ENCODE results near the gene COX20. TPM values are rescaled to one million over a fixed set of nuclear protein-coding genes. Genes with fewer than 3 reads are reported as not detected.

Gene COX20
- total RNA-seq, 1 donor from 2014 or later: 24.0 TPM

DNA sequence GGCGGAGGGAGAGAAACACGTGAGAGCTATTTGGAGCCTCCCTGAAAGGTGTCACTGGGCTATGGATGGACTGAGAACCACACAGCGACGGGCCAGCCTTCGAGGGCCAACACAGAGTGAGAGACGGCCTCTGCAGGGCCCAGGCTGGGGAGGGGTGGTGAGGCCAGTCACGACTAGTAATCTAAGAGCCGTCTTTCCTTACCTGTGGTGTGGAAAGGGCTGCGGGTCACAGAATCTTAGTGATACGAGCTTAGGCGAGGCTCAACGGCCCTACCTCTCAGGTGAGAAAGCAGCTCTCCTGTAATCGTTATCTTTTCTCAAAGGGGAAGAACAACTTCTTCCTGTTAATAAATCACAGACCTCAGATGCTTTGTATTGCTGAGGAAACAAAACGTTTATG lies 33.4 kb upstream of the COX20 start:
- no peaks in the 10 kb centered on the region for H3K27me3 Mint-ChIP-seq (ENCODE audit: low read depth)
- H3K9me3 Mint-ChIP-seq: no peaks in the 10 kb centered on the region
- no peak overlapping the region for H3K4me3 Mint-ChIP-seq
- no peaks in the 10 kb centered on the region for H3K36me3 Mint-ChIP-seq (ENCODE audit: low read depth)
- H3K4me1 Mint-ChIP-seq: peaks cover under 1% of the 10 kb centered on the region
- H3K27ac Mint-ChIP-seq (ENCODE audit: unreplicated experiment): no peak overlapping the region
- DNase-seq (ENCODE audit: low read depth, low spot score): no peak
- TF ChIP-seq, protein P1, sequence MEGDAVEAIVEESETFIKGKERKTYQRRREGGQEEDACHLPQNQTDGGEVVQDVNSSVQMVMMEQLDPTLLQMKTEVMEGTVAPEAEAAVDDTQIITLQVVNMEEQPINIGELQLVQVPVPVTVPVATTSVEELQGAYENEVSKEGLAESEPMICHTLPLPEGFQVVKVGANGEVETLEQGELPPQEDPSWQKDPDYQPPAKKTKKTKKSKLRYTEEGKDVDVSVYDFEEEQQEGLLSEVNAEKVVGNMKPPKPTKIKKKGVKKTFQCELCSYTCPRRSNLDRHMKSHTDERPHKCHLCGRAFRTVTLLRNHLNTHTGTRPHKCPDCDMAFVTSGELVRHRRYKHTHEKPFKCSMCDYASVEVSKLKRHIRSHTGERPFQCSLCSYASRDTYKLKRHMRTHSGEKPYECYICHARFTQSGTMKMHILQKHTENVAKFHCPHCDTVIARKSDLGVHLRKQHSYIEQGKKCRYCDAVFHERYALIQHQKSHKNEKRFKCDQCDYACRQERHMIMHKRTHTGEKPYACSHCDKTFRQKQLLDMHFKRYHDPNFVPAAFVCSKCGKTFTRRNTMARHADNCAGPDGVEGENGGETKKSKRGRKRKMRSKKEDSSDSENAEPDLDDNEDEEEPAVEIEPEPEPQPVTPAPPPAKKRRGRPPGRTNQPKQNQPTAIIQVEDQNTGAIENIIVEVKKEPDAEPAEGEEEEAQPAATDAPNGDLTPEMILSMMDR (conservative IDR thresholded peaks at IDR 0.05): no peak

DNA sequence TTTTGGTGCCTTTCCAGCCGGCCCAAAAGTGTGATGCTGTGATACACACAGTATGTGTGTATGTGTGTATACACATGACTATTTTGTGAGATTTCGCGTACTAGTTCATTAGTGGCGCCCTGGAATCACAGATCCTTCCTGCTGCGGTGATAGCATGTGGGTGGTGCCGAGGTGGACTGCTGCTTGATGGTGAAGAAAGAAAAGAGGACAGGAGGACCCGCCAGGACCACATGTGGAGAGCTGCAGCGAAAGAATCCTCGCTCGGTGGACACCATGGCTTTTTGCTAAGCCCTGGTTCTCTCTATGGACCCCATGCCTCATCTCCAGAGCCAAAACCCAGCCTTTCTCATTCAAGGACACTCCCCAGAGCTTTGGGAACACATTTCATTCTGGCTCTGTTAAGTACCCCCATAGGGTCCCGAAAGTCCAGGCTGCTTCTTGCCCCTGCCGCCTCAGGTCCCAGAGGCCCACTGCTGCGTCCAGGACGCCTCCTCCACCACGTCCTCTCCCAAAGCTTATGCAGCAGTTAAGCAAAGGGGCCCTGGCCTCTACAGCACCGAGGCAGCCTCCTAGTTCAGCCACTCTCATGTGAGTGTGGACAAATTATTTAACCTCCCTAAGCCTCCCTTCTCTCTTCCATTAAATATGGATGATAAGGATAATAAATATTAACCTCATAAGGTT lies 32.8 kb upstream of the COX20 start:
- no peak for DNase-seq (ENCODE audit: low read depth, low spot score)
- Mint-ChIP-seq H3K4me3 (no peak overlapping the region), H3K27me3 (ENCODE audit: low read depth) (no peaks in the 10 kb centered on the region), H3K36me3 (ENCODE audit: low read depth) (no peaks in the 10 kb centered on the region), H3K4me1 (no peaks in the 10 kb centered on the region), H3K9me3 (no peaks in the 10 kb centered on the region), H3K27ac (ENCODE audit: unreplicated experiment) (no peak overlapping the region)
- TF ChIP-seq, protein P1 (conservative IDR thresholded peaks at IDR 0.05): no peak

DNA sequence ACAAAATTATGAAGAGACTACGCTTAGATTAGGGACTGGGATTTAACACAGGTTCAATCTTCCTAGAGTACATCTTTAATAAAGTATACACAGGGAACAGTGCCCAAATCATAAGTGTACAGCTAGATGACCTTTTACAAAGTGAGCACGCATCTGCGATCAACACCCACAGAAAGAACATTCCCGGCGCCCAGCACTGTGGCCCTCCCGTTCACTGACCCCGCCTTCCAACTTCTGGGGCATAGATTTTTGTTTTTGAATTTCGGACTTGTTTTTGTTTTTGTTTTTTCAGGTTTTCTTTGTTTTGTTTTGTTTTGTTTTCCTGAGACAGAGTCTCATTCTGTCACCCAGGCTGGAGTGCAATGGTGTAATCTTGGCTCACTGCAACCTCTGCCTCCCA lies 30.6 kb upstream of the COX20 start:
- no peaks in the 10 kb centered on the region for H3K27me3 Mint-ChIP-seq (ENCODE audit: low read depth)
- no peak for DNase-seq (ENCODE audit: low read depth, low spot score)
- peak overlapping the region; percentile 78 for H3K27ac Mint-ChIP-seq (ENCODE audit: unreplicated experiment)
- no peaks in the 10 kb centered on the region for H3K9me3 Mint-ChIP-seq
- no peaks in the 10 kb centered on the region for H3K4me1 Mint-ChIP-seq
- TF ChIP-seq, protein P1 (conservative IDR thresholded peaks at IDR 0.05): no peak
- no peaks in the 10 kb centered on the region for H3K36me3 Mint-ChIP-seq (ENCODE audit: low read depth)
- H3K4me3 Mint-ChIP-seq: no peak overlapping the region

DNA sequence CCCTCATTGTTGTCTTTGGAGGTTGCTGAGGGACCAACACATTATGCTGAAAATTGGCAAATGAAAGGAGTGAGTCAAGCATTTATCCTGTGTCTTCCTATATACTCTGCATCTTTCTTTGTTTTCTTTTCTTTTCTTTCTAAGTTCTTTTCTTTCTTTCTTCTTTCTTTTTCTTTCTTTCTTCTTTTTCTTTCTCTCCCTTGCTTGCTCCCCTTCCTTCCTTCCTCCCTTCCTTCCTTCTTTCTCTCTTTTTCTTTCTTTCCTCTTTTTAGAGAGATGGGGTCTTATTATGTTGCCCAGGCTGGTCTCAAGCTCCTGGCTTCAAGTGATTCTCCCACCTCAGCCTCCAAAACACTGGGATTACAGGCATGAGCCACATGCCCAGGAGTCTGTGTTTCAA lies 28.3 kb upstream of the COX20 start:
- no peak for DNase-seq (ENCODE audit: low read depth, low spot score)
- no peaks in the 10 kb centered on the region for H3K36me3 Mint-ChIP-seq (ENCODE audit: low read depth)
- H3K27me3 Mint-ChIP-seq (ENCODE audit: low read depth): no peaks in the 10 kb centered on the region
- H3K4me1 Mint-ChIP-seq: no peaks in the 10 kb centered on the region
- H3K9me3 Mint-ChIP-seq: no peaks in the 10 kb centered on the region
- TF ChIP-seq, protein P1 (conservative IDR thresholded peaks at IDR 0.05): no peak
- no peak overlapping the region for H3K4me3 Mint-ChIP-seq
- no peak overlapping the region for H3K27ac Mint-ChIP-seq (ENCODE audit: unreplicated experiment)

DNA sequence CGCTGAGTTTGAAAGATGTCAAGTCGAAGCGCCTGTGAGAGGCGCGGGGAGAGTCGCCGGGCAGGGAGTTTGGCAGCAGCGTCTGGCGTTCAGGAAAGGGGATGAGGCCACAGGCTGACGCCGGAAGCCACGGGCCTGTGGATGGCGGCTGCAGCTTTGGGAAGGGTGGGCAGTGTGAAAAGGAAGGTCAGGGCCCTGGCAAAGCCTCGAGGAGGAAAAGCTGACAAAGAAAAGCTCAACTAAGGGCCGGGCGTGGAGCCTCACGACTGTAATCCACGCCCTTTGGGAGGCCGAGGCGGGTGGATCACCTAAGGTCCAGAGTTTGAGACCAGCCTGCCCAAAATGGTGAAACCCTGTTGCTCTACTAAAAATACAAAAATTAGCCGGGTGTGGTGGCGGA lies 25.2 kb upstream of the COX20 start:
- Mint-ChIP-seq H3K36me3 (ENCODE audit: low read depth) (no peaks in the 10 kb centered on the region), H3K27ac (ENCODE audit: unreplicated experiment) (no peak overlapping the region), H3K4me1 (no peaks in the 10 kb centered on the region), H3K9me3 (no peaks in the 10 kb centered on the region), H3K27me3 (ENCODE audit: low read depth) (peaks cover 13% of the 10 kb centered on the region), H3K4me3 (no peak overlapping the region)
- DNase-seq (ENCODE audit: low read depth, low spot score): no peak
- TF ChIP-seq, protein P1 (conservative IDR thresholded peaks at IDR 0.05): no peak

All from neural crest cell (in vitro differentiated cells).